Neutrophil (primary cell): ENCODE data around the gene CEP104.

Source experiments
- H3K27ac ChIP-seq: fragments of 200-600 bp; sonication (generic); 2 replicates; pipeline ENCODE4 v1.5.1; 2016; ENCODE audit warnings: mild to moderate bottlenecking, moderate library complexity
- H3K27me3 ChIP-seq: fragments of 200-600 bp; sonication (generic); 2 replicates; pipeline ENCODE4 v1.6.0; 2016; ENCODE audit warnings: mild to moderate bottlenecking
- H3K36me3 ChIP-seq: fragments of 200-600 bp; sonication (generic); 2 replicates; pipeline ENCODE4 v1.5.1; 2017
- H3K4me1 ChIP-seq, 2 experiments: fragments of 200-600 bp in 1 of 2; sonication (generic) in 1 of 2; 1 replicate in 1 of 2; 2 replicates in 1 of 2; pipeline versions ENCODE4 v1.5.1 to v1.6.1; 2013 to 2016; ENCODE audit warnings: low read depth in 1 of 2, low read length in 1 of 2, mild to moderate bottlenecking in 1 of 2, moderate library complexity in 1 of 2; ENCODE audit not compliant: control insufficient read depth in 1 of 2, insufficient read depth in 1 of 2
- H3K4me3 ChIP-seq, 2 experiments: fragments of 200-600 bp in 1 of 2; sonication (generic) in 1 of 2; 1 replicate in 1 of 2; 2 replicates in 1 of 2; pipeline ENCODE4 v1.5.1; 2013 to 2016; ENCODE audit warnings: low read depth in 1 of 2, low read length in 1 of 2, mild to moderate bottlenecking in 1 of 2, moderate library complexity in 1 of 2
- H3K9me3 ChIP-seq: fragments of 200-600 bp; sonication (generic); 2 replicates; pipeline ENCODE4 v1.5.1; 2016
- CTCF ChIP-seq: fragments of 200-600 bp; sonication (generic); IDR thresholded peaks from 2 replicates; pipeline ENCODE4 v1.5.1; 2016; ENCODE audit warnings: antibody characterized with exemption

Gene CEP104

DNA sequence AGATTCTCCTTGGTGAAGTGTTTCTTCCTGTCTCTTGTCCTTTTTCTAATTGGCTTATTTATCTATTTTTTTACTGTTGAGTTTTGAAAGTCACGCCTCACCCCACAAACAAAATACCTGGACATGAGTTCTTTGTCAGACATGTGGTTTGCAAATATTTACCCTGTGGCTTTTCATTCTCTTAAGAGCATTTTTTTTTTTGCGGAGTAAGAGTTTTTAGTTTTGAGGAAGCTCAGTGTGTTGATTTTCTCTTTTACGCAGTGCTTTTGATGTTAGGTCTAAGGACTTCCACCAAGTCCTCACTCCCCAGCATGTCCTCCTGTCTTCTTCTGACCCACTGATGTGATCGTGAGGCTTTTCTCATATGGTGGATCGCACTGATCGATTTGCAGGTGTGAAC is 7.9 kb upstream of the CEP104 start:
- no peaks in the 10 kb centered on the region for H3K4me1 ChIP-seq
- no peak for TF ChIP-seq CTCF
- no peak overlapping the region for H3K4me3 ChIP-seq
- H3K36me3 ChIP-seq = peaks cover 26% of the 10 kb centered on the region
- no peaks in the 10 kb centered on the region for H3K27me3 ChIP-seq
- H3K9me3 ChIP-seq = no peaks in the 10 kb centered on the region
- H3K27ac ChIP-seq = no peak overlapping the region

GRCh38 chr1:3863231-3863935 is 6.4 kb upstream of the CEP104 start:
- Histone ChIP-seq H3K9me3 (no peaks in the 10 kb centered on the region), H3K27ac (no peak overlapping the region), H3K4me3 (no peak overlapping the region), H3K4me1 (peaks cover 0 to 2% of the 10 kb centered on the region in 2 experiments), H3K27me3 (no peaks in the 10 kb centered on the region), H3K36me3 (peaks cover 13% of the 10 kb centered on the region)
- TF ChIP-seq CTCF = no peak

- no peak for TF ChIP-seq CTCF
- H3K9me3 ChIP-seq = no peaks in the 10 kb centered on the region
- H3K4me1 ChIP-seq = peaks cover 23 to 26% of the 10 kb centered on the region in 2 experiments
- H3K36me3 ChIP-seq = no peaks in the 10 kb centered on the region
- no peak overlapping the region for H3K27ac ChIP-seq
- no peaks in the 10 kb centered on the region for H3K27me3 ChIP-seq
- peak overlapping the region in 1 of 2 experiments; percentile 92 for H3K4me3 ChIP-seq
These were observed 1.4 kb upstream of the CEP104 start for GRCh38 chr1:3858231-3858981.

DNA sequence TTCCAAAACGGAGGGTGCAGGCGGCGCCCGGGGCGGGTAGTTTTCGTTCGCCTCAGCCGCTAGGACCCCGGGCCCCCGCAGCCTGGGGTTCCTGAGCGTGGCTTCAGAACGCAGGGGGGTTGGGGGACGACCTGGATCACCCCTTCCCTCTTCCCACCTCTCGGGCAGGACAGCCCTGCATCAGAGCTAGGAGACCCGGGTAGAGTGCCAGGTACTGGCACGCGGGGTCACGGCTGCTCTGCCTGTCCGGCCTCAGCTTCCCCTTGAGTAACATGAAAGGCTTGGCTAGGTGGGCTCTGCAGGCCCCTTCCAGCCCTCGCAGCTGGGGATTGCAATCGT is 749 bp upstream of the CEP104 start:
- Histone ChIP-seq H3K27ac (peak overlapping the region; percentile 95), H3K4me3 (peak overlapping the region; percentile 92 to 94), H3K27me3 (no peaks in the 10 kb centered on the region), H3K4me1 (peaks cover 23 to 26% of the 10 kb centered on the region in 2 experiments), H3K36me3 (no peaks in the 10 kb centered on the region), H3K9me3 (no peaks in the 10 kb centered on the region)
- no peak for TF ChIP-seq CTCF

GRCh38 chr1:3852711-3853485 is 4.1 kb downstream of the CEP104 start:
- Histone ChIP-seq H3K27ac (no peak overlapping the region), H3K4me1 (peaks cover 19% of the 10 kb centered on the region in 2 experiments), H3K36me3 (peaks cover 25% of the 10 kb centered on the region), H3K9me3 (no peaks in the 10 kb centered on the region), H3K4me3 (no peak overlapping the region), H3K27me3 (no peaks in the 10 kb centered on the region)
- TF ChIP-seq CTCF = no peak
